Neural progenitor cell (in vitro differentiated cells): ENCODE data around the gene SCAMP4.

Source experiments
- CTCF ChIP-seq: fragments of 200-600 bp; sonication (generic); IDR thresholded peaks from 2 replicates; pipeline ENCODE4 v1.5.1; 2017; ENCODE audit warnings: antibody characterized with exemption, mild to moderate bottlenecking
- EZH2 ChIP-seq: fragments of 200-600 bp; sonication (generic); IDR thresholded peaks from 2 replicates; pipeline ENCODE4 v1.6.1; 2017; ENCODE audit warnings: antibody characterized with exemption, mild to moderate bottlenecking, moderate library complexity
- EZH2phosphoT487 ChIP-seq: fragments of 200-600 bp; sonication (generic); IDR thresholded peaks from 2 replicates; pipeline ENCODE4 v1.6.1; 2017; ENCODE audit warnings: antibody characterized with exemption

GRCh38 chr19:1968279-1969175, 63.3 kb downstream of the SCAMP4 start:
- TF ChIP-seq CTCF (no peak), EZH2phosphoT487 (no peak), EZH2 (no peak)
